Smooth muscle cell (in vitro differentiated cells): ENCODE results near the gene VWA2. TPM values are rescaled to one million over a fixed set of nuclear protein-coding genes. Genes with fewer than 3 reads are reported as not detected.
A peak's percentile ranks its signal among the peaks of the same experiment; 100 is the strongest.

Experiments
- DNase-seq: peaks from one replicate; lab custom pipeline; 2025; ENCODE audit not compliant: unreplicated experiment; lab: John Stamatoyannopoulos, UW
- H2AFZ ChIP-seq: fragments of 200-600 bp; sonication (generic); 2 replicates; pipeline ENCODE4 v1.6.0; 2016; ENCODE audit warnings: antibody characterized with exemption, low read depth, mild to moderate bottlenecking
- H3F3A ChIP-seq: fragments of 200-600 bp; sonication (generic); 2 replicates; pipeline ENCODE4 v1.6.0; 2017; ENCODE audit warnings: antibody characterized with exemption, low read depth
- H3K27ac ChIP-seq: fragments of 200-600 bp; sonication (generic); 2 replicates; pipeline ENCODE4 v1.5.1; 2016; ENCODE audit warnings: low read depth, mild to moderate bottlenecking
- H3K27me3 ChIP-seq: fragments of 200-600 bp; sonication (generic); 2 replicates; pipeline ENCODE4 v1.6.1; 2016; ENCODE audit warnings: low read depth, mild to moderate bottlenecking
- H3K36me3 ChIP-seq: fragments of 200-600 bp; sonication (generic); 2 replicates; pipeline ENCODE4 v1.5.1; 2016; ENCODE audit warnings: low read depth
- H3K4me1 ChIP-seq: fragments of 200-600 bp; sonication (generic); 2 replicates; pipeline ENCODE4 v1.5.1; 2016; ENCODE audit warnings: low read depth
- H3K4me2 ChIP-seq: fragments of 200-600 bp; sonication (generic); 2 replicates; pipeline ENCODE4 v1.6.0; 2016; ENCODE audit warnings: mild to moderate bottlenecking
- H3K4me3 ChIP-seq: fragments of 200-600 bp; sonication (generic); 2 replicates; pipeline ENCODE4 v1.5.1; 2016; ENCODE audit warnings: mild to moderate bottlenecking
- H3K79me2 ChIP-seq: fragments of 200-600 bp; sonication (generic); 2 replicates; pipeline ENCODE4 v1.6.0; 2016; ENCODE audit warnings: low read depth, mild to moderate bottlenecking
- H3K9ac ChIP-seq: fragments of 200-600 bp; sonication (generic); 2 replicates; pipeline ENCODE4 v1.6.0; 2016; ENCODE audit warnings: low read depth
- H3K9me3 ChIP-seq: fragments of 200-600 bp; sonication (generic); replicated peaks from 2 replicates; pipeline ENCODE4 v1.5.1; 2016; ENCODE audit warnings: low read depth
- H4K20me1 ChIP-seq: fragments of 200-600 bp; sonication (generic); 2 replicates; pipeline ENCODE4 v1.6.0; 2016; ENCODE audit warnings: low read depth
- WGBS: methylation state at CpG from one replicate; pipeline ENCODE4 v1.1.7; 2016; ENCODE audit warnings: low lambda C conversion rate; 5-methylcytosine and 5-hydroxymethylcytosine counted together
- polyA plus RNA-seq: library from polyadenylated mRNA; unstranded; fragments of >200 nt; fragmentation: Nextera tagmentation; extraction: Ambion mirVana; gene quantifications from 2 replicates; pipeline ENCODE4 v1.2.1, GENCODE V29; 2016
- total RNA-seq: library from RNA; depleted of rRNA; stranded (reverse); fragments of >200 nt; gene quantifications from 2 replicates; pipeline ENCODE4 v1.2.3, GENCODE V29; 2014
- TF ChIP-seq, protein P1 (sequence below): fragments of 200-600 bp; sonication (generic); IDR thresholded peaks from 2 replicates; pipeline ENCODE4 v1.5.1; 2017; ENCODE audit warnings: borderline replicate concordance, mild to moderate bottlenecking, antibody characterized with exemption; ENCODE audit not compliant: insufficient read depth, poor library complexity, severe bottlenecking

The VWA2 gene
- total and polyA plus RNA-seq, 2 experiments from 2014 or later: 0.06 to 0.36 TPM

DNA sequence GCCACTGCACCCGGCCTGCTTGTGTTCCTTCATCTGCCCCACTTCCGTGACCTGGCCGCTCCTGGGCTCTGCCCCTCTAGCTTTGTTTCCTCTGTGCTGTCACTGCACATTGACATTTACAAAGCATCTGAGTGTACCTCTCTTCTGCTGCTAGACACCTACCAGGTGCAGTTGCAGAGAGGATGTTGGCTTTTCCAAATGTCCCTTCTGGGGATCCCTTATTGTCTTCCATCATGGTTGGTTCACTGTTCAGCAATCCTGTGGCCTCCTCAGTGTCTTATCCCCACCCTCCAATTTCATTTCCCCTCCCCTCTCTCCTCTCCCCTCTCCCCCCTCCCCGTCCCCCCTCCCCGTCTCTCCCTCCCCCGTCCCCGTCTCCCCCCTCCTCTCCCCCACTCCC lies 13.8 kb downstream of the VWA2 start:
- H4K20me1 ChIP-seq: no peaks in the 10 kb centered on the region
- DNase-seq: no peak
- WGBS: 100% methylated on average over 3 of the region's 7 CpGs

DNA sequence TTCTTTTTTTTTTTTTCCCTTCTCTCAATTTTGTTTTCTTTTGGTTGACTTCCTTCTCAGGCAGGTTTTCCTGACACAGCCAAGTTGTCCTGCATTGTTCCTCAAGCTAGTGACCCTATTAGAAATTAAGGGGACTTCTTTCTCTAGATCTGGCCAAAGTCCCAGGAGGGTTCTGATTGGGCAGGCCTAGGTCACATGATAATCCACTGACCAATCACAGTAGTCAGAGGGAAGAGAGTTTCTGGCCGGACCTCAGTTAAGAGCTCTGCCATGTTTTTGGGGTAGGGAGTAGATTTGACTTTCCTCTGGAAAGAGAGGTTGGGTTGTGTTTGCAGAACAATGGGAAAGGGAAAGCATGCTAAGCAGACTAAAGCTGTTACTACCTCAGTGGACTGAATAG lies 16.2 kb downstream of the VWA2 start:
- Histone ChIP-seq H3K4me3 (no peak overlapping the region), H3K27me3 (no peaks in the 10 kb centered on the region), H3K79me2 (no peaks in the 10 kb centered on the region), H3K36me3 (no peaks in the 10 kb centered on the region), H3K9me3 (no peaks in the 10 kb centered on the region), H4K20me1 (no peaks in the 10 kb centered on the region), H3K9ac (no peak overlapping the region), H3F3A (peaks cover 17% of the 10 kb centered on the region), H3K27ac (no peak overlapping the region), H3K4me1 (peaks cover 10% of the 10 kb centered on the region), H2AFZ (no peak overlapping the region), H3K4me2 (no peak overlapping the region)
- 100% methylated on average over 1 of the region's 1 CpG for WGBS
- no peak for DNase-seq
- TF ChIP-seq, protein P1, sequence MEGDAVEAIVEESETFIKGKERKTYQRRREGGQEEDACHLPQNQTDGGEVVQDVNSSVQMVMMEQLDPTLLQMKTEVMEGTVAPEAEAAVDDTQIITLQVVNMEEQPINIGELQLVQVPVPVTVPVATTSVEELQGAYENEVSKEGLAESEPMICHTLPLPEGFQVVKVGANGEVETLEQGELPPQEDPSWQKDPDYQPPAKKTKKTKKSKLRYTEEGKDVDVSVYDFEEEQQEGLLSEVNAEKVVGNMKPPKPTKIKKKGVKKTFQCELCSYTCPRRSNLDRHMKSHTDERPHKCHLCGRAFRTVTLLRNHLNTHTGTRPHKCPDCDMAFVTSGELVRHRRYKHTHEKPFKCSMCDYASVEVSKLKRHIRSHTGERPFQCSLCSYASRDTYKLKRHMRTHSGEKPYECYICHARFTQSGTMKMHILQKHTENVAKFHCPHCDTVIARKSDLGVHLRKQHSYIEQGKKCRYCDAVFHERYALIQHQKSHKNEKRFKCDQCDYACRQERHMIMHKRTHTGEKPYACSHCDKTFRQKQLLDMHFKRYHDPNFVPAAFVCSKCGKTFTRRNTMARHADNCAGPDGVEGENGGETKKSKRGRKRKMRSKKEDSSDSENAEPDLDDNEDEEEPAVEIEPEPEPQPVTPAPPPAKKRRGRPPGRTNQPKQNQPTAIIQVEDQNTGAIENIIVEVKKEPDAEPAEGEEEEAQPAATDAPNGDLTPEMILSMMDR: no peak

More for the DNA sequence above, 13.8 kb downstream of the VWA2 start:
- H3K36me3 ChIP-seq: no peaks in the 10 kb centered on the region
- H2AFZ ChIP-seq: no peak overlapping the region
- H3K79me2 ChIP-seq: no peaks in the 10 kb centered on the region
- no peak overlapping the region for H3K4me3 ChIP-seq
- TF ChIP-seq, protein P1: no peak
- H3K4me1 ChIP-seq: peaks cover under 1% of the 10 kb centered on the region
- H3K4me2 ChIP-seq: no peak overlapping the region
- peaks cover 7% of the 10 kb centered on the region for H3F3A ChIP-seq
- H3K27ac ChIP-seq: no peak overlapping the region
- H3K9ac ChIP-seq: no peak overlapping the region
- no peaks in the 10 kb centered on the region for H3K27me3 ChIP-seq
- H3K9me3 ChIP-seq: no peaks in the 10 kb centered on the region

DNA sequence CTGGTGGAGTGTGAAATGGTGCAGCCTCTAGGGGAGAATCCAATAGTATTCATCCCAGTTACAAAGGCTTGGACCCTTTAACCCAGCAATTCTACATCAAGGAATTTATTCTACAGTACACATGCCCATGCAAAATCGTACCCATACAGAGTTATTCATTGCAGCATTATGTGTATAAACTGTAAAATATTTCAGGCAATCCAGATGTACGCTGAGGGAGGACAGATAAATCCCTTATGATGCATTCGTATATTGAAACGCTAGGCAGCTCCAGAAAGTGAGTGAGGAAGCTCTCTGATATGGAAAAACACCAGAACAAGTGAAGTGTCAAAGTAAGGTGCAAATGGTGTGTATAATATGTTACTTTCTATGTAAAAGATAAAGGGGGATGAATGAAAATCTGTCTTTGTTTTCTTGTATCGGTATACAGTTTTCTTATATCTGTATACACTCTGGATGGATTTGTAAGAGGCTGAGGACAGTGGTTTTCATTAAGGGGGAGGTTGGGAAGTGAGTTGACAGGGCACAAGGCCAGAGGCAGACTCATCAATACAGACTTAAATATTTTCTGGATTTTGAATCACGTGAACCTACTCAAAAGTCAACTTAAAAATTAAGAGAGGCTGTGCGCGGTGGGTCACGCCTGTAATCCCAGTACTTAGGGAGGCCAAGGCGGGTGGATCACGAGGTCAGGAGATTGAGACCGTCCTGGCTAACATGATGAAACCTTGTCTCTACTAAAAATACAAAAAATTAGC lies 17.1 kb downstream of the VWA2 start:
- Histone ChIP-seq H2AFZ (no peak overlapping the region), H4K20me1 (no peaks in the 10 kb centered on the region), H3K4me1 (peaks cover 10% of the 10 kb centered on the region), H3K27me3 (no peaks in the 10 kb centered on the region), H3K4me3 (no peak overlapping the region), H3K9ac (no peak overlapping the region), H3K79me2 (no peaks in the 10 kb centered on the region), H3K4me2 (no peak overlapping the region), H3K36me3 (no peaks in the 10 kb centered on the region), H3F3A (peaks cover 17% of the 10 kb centered on the region), H3K27ac (peak overlapping the region; percentile 26), H3K9me3 (no peaks in the 10 kb centered on the region)
- 61% methylated on average over 12 of the region's 12 CpGs for WGBS
- TF ChIP-seq, protein P1: no peak
- no peak for DNase-seq

DNA sequence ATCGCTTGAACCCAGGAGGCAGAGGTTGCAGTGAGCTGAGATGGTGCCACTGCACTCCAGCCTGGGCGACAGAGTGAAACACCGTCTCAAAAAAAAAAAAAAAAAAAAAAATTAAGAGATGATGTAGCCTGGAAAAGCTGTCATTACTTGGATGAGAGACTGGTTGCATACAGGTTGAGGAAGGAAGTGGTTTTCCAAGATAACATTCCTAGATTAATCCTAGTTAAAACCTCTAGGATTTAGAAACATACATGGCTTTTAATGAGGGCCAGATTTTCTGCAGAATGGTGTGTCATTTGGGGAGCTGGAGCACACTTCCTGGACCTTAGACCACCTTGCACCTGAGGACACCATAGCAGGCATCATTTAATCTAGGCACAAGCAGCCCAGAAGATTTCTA lies 17.8 kb downstream of the VWA2 start:
- TF ChIP-seq, protein P1: no peak
- Histone ChIP-seq H3F3A (peaks cover 17% of the 10 kb centered on the region), H3K27ac (peak overlapping the region; percentile 26), H2AFZ (no peak overlapping the region), H3K9me3 (no peaks in the 10 kb centered on the region), H4K20me1 (no peaks in the 10 kb centered on the region), H3K79me2 (no peaks in the 10 kb centered on the region), H3K4me2 (no peak overlapping the region), H3K4me1 (peaks cover 10% of the 10 kb centered on the region), H3K36me3 (no peaks in the 10 kb centered on the region), H3K27me3 (no peaks in the 10 kb centered on the region), H3K9ac (no peak overlapping the region), H3K4me3 (no peak overlapping the region)
- no peak for DNase-seq
- WGBS: 42% methylated on average over 3 of the region's 3 CpGs
